GM19463 (cell line): ENCODE data around the gene GOLGA6L10.
"Not testable (repeated sequence)": the region's sequence is repeated elsewhere in the genome, so short reads cannot be mapped to it uniquely, and the experiment has no call there.

Experiments used
- ATAC-seq: cut with Tn5 transposase; IDR thresholded peaks from one replicate; pipeline ENCODE4 v1.9.1; 2021; ENCODE audit warnings: mild to moderate bottlenecking, moderate library complexity; ENCODE audit not compliant: unreplicated experiment

Gene GOLGA6L10

DNA sequence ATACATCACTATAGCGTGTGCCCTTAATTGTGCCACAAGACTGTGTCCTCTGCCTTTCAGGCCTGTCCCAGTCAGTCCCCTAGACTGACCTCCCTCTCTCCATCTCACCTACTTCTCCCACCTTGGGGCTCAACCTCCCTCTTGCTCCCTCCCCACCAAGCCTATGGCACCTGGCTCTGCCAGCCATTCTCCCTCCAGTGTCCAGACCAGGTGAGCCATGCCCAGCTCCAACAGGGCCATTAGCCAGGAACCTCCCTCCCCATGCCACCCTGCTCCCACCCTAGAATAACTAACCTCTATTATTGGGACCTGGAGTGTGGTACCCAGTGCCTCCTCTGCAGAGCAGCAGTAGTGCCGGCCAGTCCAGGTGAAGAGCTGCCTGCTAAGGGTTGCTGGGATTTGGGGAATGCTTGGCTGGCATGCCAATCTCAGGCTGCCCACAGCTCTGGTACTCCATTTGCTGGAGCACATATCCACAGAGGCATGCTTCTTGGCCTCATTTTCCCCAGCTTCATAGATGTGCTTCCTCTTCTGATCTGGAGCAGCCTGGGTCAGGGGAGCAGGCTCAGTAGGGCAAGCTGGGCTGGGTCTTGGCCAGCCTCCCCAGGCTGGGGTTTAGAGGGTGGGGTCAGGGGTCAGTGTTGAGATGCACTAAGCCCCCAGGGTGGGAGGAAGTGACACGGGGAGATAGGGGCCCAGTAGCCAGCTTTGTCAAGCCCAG, 47.8 kb downstream of the GOLGA6L10 start:
- ATAC-seq, result no peak

DNA sequence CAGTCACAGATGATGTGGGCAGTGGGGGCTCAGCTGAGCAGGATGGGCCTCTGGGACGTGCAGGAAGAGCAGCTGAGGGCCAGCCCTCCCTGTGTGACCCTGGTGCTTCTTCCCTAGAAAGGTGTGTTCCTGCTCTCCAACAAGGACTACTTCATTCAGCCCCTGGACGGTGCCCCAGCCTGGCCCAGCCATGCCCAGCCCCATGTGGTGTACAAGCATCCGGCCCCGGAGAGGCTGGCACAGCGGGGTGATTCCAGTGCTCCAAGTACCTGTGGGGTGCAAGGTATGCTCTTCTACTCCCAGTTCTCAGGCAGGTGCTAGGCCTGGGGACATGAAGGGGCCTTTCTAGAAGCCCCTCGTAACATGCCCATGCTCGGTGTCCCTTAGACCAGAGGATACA, 48.4 kb downstream of the GOLGA6L10 start:
- ATAC-seq, result no peak

DNA sequence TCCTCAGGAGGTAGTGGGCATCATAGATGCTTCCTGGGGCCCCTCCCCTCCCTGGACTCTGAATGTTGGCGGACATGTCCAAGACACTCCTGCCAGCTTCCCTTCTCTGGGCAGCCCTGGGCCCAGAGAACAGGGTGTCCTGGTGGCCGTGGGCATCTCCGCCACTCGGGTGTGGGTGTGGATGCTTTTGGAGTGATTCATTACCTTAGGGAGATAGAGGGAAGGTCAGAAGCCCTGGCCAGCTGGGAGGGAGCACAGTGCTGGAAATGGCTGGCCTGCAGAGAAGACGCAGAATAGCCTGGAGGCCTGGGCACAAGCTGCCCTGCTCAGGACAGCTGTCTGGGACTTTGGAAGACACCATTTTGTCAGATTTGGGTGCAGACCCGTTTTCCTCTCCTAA, 48.9 kb downstream of the GOLGA6L10 start:
- not testable (repeated sequence) for ATAC-seq

DNA sequence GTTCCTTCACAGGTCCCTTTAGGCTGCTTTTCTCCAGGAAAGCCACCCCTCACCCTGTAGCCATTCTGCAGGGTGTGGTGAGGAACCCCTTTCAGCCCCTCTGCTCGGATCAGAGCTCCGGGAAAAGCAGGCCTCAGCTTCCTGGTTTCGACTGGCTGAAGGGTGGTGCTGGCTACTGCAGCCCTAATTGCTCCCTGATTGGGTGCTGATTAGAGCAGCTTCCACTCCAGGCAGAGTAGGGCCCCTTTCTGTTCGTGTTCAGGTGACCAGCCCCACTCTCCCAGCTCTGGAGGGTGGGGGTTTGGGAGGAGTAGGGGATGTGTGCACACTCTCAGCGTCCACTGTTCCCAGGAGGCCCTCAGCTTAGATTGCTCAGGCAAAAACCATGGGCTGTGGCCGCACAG, 49.8 kb downstream of the GOLGA6L10 start:
- ATAC-seq, result not testable (repeated sequence)

DNA sequence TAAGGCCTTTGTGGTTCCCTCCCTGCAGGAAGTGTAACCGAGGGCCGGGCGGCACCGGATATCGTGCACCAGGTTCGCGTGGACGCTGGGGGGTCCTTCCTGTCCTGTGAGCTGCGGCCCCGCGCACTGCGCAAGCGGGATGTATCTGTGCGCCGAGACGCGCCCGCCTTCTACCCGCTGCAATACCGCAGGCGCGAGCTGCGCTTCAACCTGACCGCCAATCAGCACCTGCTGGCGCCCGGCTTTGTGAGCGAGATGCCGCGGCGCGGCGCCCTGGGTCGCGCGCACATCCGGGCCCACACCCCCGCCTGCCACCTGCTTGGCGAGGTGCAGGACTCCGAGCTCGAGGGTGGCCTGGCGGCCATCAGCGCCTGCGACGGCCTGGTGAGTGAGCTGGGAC, 50.8 kb downstream of the GOLGA6L10 start:
- ATAC-seq, result no peak

DNA sequence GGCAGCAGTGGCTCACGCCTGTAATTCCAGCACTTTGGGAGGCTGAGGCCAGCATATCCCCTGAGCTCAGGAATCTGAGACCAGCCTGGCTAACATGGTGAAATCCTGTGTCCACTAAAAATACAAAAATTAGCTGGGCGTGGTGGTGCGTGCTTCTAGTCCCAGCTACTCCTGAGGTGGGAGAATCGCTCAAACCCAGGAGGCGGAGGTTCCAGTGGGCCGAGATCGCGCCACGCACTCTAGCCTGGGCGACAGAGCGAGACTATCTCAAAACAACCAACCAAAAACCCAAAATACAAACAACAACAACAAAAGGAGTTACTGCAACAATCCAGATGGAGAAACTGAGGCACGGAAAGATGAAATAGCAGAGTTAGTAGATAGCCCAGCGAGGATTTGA, 51.2 kb downstream of the GOLGA6L10 start:
- ATAC-seq, result no peak

DNA sequence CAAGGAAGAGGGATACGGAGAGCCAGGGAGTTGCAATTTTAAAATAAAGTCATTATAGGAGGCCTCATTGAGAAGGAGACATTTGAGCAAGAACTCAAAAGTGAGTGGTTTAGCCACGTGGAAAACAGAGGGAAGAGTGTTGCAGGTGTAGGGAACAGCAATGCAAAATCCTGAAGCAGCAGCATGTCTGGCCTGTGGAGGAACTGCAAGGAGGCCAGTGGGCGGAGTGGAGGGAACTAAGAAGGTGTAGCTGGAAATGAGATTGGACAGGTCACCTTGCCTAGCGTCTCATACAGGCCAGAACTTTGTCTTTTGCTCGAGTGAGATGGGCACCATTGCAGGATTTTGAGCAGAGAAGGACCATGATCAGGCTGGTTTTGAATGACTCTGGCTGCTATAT, 51.7 kb downstream of the GOLGA6L10 start:
- ATAC-seq, result no peak

DNA sequence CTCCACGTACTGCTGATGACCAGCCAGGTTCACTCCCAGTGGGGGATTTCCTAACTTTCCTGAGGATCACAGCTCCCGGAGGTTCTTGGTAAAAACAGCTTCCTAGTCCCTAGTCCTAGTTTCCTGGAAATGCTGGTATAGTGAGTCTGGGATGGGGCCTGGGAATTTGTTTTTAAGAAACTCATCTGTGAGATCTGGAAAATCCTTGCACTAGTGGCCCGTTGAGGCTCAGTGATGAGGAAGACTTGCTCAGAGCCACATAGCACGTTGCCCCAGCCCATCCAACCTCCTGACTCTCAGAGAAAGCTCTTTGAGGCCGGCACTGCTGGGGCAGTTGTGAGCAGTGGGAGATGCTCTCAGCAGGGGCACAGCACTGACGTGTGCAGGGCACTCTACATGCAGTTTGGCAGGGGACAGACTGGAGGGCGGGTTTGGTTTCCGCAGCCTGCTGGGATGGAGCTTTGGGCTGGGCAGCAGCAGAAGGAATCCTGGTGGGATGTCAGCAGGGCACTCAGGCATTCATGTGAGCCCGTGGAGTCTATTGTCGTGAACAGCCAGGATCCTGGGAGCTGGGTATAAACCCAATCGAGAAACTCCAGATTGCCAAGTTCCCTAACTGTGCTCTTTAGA, 55.1 kb downstream of the GOLGA6L10 start:
- ATAC-seq, result no peak

DNA sequence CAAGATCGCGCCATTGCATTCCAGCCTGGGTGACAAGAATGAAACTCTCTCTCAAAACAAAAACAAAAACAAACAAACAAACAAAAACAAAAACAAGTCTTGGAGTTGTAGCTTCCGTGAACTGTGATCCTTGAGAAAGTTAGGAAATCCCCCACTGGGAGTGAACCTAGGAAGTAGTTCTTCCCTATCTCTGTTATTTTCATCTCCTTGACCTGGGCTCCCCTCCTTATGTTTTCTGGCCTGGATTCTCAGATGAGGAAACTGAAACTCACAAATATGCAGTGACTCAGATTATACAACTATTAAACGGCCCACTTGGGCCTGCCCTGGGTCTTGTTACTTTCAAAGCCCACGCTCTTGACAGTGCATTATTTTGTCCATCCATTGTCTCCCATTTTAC, 57.0 kb downstream of the GOLGA6L10 start:
- no peak for ATAC-seq
